Measurements from ENCODE around the gene ABHD13.

The ABHD13 gene

DNA sequence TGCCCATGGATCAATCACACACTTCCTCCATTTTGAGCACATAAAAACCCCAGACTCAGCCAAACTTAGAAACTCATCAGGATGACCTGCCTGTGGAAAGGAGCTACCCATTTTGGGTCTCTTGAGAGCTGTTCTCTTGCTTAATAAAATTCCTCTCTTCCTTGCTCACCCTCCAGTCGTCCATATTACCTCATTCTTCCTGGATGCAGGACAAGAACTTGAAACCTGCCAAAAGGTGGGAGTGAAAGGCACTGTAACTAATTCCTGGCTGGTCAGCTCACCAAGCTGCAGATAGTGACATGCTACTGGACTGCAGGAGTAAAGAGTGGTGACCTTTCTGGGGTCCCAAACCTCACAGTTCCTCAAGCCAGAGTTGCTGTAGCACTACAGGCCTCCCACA is 23.0 kb upstream of the ABHD13 start:
- TF ChIP-seq TAF1 (IDR thresholded peaks at IDR 0.05; ENCODE audit: borderline replicate concordance, insufficient read depth, low read length) (no peak), SIN3A (IDR thresholded peaks at IDR 0.05; ENCODE audit: borderline replicate concordance, insufficient read depth, low read length) (no peak), POLR2AphosphoS5 (IDR thresholded peaks at IDR 0.05; ENCODE audit: low read depth, low read length) (no peak), FOXP2 (optimal IDR thresholded peaks at IDR 0.05; ENCODE audit: borderline replicate concordance, extremely low read depth, extremely low read length, insufficient read depth) (no peak)
- TF ChIP-seq, protein P1, sequence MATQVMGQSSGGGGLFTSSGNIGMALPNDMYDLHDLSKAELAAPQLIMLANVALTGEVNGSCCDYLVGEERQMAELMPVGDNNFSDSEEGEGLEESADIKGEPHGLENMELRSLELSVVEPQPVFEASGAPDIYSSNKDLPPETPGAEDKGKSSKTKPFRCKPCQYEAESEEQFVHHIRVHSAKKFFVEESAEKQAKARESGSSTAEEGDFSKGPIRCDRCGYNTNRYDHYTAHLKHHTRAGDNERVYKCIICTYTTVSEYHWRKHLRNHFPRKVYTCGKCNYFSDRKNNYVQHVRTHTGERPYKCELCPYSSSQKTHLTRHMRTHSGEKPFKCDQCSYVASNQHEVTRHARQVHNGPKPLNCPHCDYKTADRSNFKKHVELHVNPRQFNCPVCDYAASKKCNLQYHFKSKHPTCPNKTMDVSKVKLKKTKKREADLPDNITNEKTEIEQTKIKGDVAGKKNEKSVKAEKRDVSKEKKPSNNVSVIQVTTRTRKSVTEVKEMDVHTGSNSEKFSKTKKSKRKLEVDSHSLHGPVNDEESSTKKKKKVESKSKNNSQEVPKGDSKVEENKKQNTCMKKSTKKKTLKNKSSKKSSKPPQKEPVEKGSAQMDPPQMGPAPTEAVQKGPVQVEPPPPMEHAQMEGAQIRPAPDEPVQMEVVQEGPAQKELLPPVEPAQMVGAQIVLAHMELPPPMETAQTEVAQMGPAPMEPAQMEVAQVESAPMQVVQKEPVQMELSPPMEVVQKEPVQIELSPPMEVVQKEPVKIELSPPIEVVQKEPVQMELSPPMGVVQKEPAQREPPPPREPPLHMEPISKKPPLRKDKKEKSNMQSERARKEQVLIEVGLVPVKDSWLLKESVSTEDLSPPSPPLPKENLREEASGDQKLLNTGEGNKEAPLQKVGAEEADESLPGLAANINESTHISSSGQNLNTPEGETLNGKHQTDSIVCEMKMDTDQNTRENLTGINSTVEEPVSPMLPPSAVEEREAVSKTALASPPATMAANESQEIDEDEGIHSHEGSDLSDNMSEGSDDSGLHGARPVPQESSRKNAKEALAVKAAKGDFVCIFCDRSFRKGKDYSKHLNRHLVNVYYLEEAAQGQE (IDR thresholded peaks at IDR 0.05; ENCODE audit: insufficient read depth in 1 of 2, low read depth in 2 of 2, low read length in 2 of 2), result no peak

DNA sequence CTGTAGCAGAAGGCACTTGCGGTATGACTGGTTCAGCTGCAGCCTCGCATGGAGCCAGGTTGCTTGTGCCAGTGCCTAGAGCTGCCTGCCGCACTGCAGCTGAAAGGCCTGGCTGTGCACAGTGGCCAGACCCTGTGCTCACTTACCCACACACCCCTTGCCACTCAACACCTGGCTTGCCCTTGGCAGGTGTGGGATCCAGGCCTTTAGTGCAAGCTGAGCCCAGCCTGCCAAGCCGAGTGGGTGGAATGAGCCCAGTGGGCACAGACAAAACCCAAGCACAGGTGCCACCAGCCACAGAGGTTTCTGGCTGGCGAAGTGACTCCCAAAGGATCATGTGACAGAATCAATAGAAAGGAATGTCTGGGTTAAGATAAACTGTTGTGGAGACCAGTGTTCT is 22.3 kb upstream of the ABHD13 start:
- TF ChIP-seq SIN3A (IDR thresholded peaks at IDR 0.05; ENCODE audit: borderline replicate concordance, insufficient read depth, low read length), result no peak
- no peak for TF ChIP-seq POLR2AphosphoS5 (IDR thresholded peaks at IDR 0.05; ENCODE audit: low read depth, low read length)

DNA sequence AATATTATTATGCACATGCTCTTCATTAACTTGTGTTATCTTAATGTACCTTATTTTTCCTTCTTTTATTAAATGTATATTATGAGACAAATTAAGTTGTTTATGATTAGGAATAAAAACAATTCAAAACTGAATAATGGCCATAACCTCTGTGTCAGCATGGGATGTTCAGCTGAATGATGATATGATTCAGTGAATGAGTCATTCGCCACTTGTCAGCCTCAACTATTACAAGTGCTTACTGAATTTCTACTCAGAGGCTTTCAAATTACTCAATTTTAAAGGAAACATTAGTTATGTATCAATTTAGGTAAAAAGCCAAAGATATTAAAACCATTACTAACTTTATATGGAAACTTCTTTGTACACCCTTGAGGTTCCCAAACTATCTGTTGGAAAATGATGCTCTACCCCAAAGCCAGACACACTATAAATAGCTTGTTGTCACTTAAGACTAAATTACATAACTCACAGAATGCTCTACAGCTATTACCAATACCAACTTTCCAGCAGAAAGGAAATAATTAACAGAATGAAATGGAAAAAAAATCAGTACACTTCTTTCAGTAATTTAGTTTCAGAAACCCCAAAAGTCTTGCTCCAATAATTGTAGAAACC is 17.3 kb upstream of the ABHD13 start:
- TF ChIP-seq SIN3A (IDR thresholded peaks at IDR 0.05; ENCODE audit: borderline replicate concordance, insufficient read depth, low read length) (no peak), FOXP2 (optimal IDR thresholded peaks at IDR 0.05; ENCODE audit: borderline replicate concordance, extremely low read depth, extremely low read length, insufficient read depth) (no peak)

DNA sequence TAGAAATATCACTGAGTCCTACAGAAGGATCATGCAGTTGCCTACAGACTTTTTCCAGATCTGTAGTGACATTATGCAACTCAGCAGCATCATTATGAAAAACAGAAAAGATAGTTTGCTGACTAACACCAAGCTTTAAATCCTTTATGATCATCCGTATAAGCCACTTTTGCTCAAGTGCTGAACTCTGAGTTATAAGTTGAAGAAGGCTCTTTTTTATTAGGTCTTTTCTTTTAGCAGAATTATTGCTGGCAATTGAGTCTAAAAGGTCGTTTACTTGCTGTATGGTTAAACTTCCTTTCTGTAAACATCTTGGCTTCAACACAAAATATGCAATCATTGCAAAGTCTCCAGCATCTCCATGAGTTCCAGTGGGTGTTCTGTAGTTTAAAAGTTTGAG is 7.6 kb upstream of the ABHD13 start:
- TF ChIP-seq TAF1 (IDR thresholded peaks at IDR 0.05; ENCODE audit: borderline replicate concordance, insufficient read depth, low read length) (no peak), FOXP2 (optimal IDR thresholded peaks at IDR 0.05; ENCODE audit: borderline replicate concordance, extremely low read depth, extremely low read length, insufficient read depth) (no peak), SIN3A (IDR thresholded peaks at IDR 0.05; ENCODE audit: borderline replicate concordance, insufficient read depth, low read length) (no peak), POLR2AphosphoS5 (IDR thresholded peaks at IDR 0.05; ENCODE audit: low read depth, low read length) (no peak)
- TF ChIP-seq, protein P1 (IDR thresholded peaks at IDR 0.05; ENCODE audit: insufficient read depth in 1 of 2, low read depth in 2 of 2, low read length in 2 of 2), result no peak

DNA sequence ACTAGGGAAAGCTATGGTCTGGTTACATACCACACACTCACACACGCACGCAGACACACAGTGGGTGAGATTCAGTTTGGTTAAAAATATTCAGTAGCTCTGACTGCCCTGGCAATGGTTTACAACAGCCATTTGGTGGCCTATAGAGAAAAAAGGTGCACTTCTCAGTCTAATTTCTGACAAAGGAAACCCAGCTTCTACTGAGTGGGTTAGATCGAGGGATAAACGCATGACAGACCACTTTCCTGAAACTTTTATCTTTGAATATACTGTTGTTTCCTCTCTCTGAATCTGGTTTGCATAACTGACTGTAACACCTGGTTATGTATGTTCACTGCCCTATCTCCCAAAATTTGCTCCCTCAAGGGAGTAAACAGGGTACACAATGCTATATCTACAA is 5.3 kb upstream of the ABHD13 start:
- TF ChIP-seq SIN3A (IDR thresholded peaks at IDR 0.05; ENCODE audit: borderline replicate concordance, insufficient read depth, low read length) (no peak), TAF1 (IDR thresholded peaks at IDR 0.05; ENCODE audit: borderline replicate concordance, insufficient read depth, low read length) (no peak), POLR2AphosphoS5 (IDR thresholded peaks at IDR 0.05; ENCODE audit: low read depth, low read length) (no peak), FOXP2 (optimal IDR thresholded peaks at IDR 0.05; ENCODE audit: borderline replicate concordance, extremely low read depth, extremely low read length, insufficient read depth) (no peak)
- TF ChIP-seq, protein P1 (IDR thresholded peaks at IDR 0.05; ENCODE audit: insufficient read depth in 1 of 2, low read depth in 2 of 2, low read length in 2 of 2), result no peak

DNA sequence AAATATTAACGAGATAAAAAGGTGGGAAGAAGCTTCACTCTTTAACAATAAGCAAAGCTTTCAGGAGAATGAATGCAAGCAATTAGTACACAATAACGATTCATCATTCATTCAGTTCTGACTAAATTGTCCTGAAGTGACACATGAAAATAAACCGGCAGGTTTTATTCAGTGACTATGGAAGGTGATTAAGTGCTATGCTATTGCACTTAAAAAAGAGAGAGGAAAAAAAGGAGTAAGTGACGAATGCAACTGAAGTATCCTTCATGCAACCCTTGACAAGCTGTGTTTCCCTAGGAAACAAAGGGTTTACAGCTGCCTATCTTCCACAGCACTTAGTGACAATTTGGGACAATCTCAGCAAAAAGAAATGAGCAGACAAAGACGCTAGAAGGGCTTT is 4.2 kb upstream of the ABHD13 start:
- TF ChIP-seq SIN3A (IDR thresholded peaks at IDR 0.05; ENCODE audit: borderline replicate concordance, insufficient read depth, low read length), result no peak
- no peak for TF ChIP-seq TAF1 (IDR thresholded peaks at IDR 0.05; ENCODE audit: borderline replicate concordance, insufficient read depth, low read length)
- TF ChIP-seq, protein P1 (IDR thresholded peaks at IDR 0.05; ENCODE audit: insufficient read depth in 1 of 2, low read depth in 2 of 2, low read length in 2 of 2), result no peak
- no peak for TF ChIP-seq POLR2AphosphoS5 (IDR thresholded peaks at IDR 0.05; ENCODE audit: low read depth, low read length)
- no peak for TF ChIP-seq FOXP2 (optimal IDR thresholded peaks at IDR 0.05; ENCODE audit: borderline replicate concordance, extremely low read depth, extremely low read length, insufficient read depth)
